Keratinocyte (primary cell): Measurements from ENCODE around the gene AMMECR1. TPM values are rescaled to one million over a fixed set of nuclear protein-coding genes. Genes with fewer than 3 reads are reported as not detected.

Experiments used
- DNase-seq: peaks from one replicate; pipeline ENCODE4 v3.0.0-alpha.2; 2011; ENCODE audit warnings: low read depth, missing footprints, low spot score
- FAIRE-seq: peaks from 2 replicates; lab custom pipeline; 2011; peaks lifted over from hg19 to GRCh38; lab: Jason Lieb, UNC
- H2AFZ ChIP-seq: 2 replicates; pipeline ENCODE4 v1.6.0; 2012; ENCODE audit warnings: low read length, control low read depth, inconsistent platforms; ENCODE audit not compliant: control insufficient read depth
- H3K27ac ChIP-seq: 2 replicates; pipeline ENCODE4 v1.5.1; 2011; ENCODE audit warnings: low read length; ENCODE audit not compliant: control insufficient read depth, insufficient read depth
- H3K27me3 ChIP-seq: 3 replicates; pipeline ENCODE4 v1.6.0; 2011; ENCODE audit warnings: low read length; ENCODE audit not compliant: control insufficient read depth, insufficient read depth; ENCODE audit errors: extremely low read depth
- H3K36me3 ChIP-seq, 2 experiments: 2 replicates in 1 of 2; 3 replicates in 1 of 2; pipeline ENCODE4 v1.5.1; 2011; ENCODE audit warnings: low read length in 2 of 2, mild to moderate bottlenecking in 1 of 2; ENCODE audit not compliant: control insufficient read depth in 2 of 2, insufficient read depth in 2 of 2; ENCODE audit errors: extremely low read depth in 1 of 2
- H3K4me1 ChIP-seq: 3 replicates; pipeline ENCODE4 v1.5.1; 2011; ENCODE audit warnings: low read length; ENCODE audit not compliant: control insufficient read depth, insufficient read depth; ENCODE audit errors: extremely low read depth
- H3K4me2 ChIP-seq: 3 replicates; pipeline ENCODE4 v1.6.0; 2011; ENCODE audit warnings: low read depth, low read length; ENCODE audit not compliant: control insufficient read depth, insufficient read depth; ENCODE audit errors: extremely low read depth
- H3K4me3 ChIP-seq, 3 experiments: fragments of 200-600 bp in 1 of 3; sonication (generic) in 1 of 3; 2 replicates in 2 of 3; 3 replicates in 1 of 3; pipeline ENCODE4 v1.5.1; 2011 to 2016; ENCODE audit warnings: low read length in 3 of 3, mild to moderate bottlenecking in 3 of 3, control low read depth in 2 of 3, inconsistent platforms in 1 of 3, low read depth in 1 of 3, mixed read lengths in 1 of 3, mixed run types in 1 of 3, moderate library complexity in 1 of 3; ENCODE audit not compliant: control insufficient read depth in 2 of 3, insufficient read depth in 2 of 3; ENCODE audit errors: extremely low read depth in 1 of 3
- H3K79me2 ChIP-seq: 2 replicates; pipeline ENCODE4 v1.6.0; 2012; ENCODE audit warnings: low read length; ENCODE audit not compliant: control insufficient read depth, insufficient read depth
- H3K9ac ChIP-seq: 3 replicates; pipeline ENCODE4 v1.6.0; 2011; ENCODE audit warnings: low read length; ENCODE audit not compliant: control insufficient read depth, insufficient read depth; ENCODE audit errors: extremely low read depth
- H3K9me1 ChIP-seq: 3 replicates; pipeline ENCODE4 v1.6.0; 2011; ENCODE audit warnings: low read length; ENCODE audit not compliant: control insufficient read depth, insufficient read depth; ENCODE audit errors: extremely low read depth
- H3K9me3 ChIP-seq: 2 replicates; pipeline ENCODE4 v1.5.1; 2012; ENCODE audit warnings: low read depth, low read length; ENCODE audit not compliant: control insufficient read depth
- H4K20me1 ChIP-seq: 3 replicates; pipeline ENCODE4 v1.6.0; 2011; ENCODE audit warnings: low read length; ENCODE audit not compliant: control insufficient read depth, insufficient read depth; ENCODE audit errors: extremely low read depth
- EZH2 ChIP-seq: IDR thresholded peaks from one replicate; pipeline ENCODE4 v1.6.1; 2012; ENCODE audit warnings: inconsistent platforms, mild to moderate bottlenecking, low read length, moderate library complexity
- dilution Hi-C: fragments of 300-500 bp; cut with MboI; formaldehyde crosslinking; loops from one replicate; pipeline ENCODE4 v1.7.0; 2020; ENCODE audit warnings: low sequenced_read_pairs; ENCODE audit not compliant: extremely low pct_ligation_motif_present
- polyA plus RNA-seq, 5 experiments: library from polyadenylated mRNA; depleted of rRNA in 3 of 5; stranded (reverse) in 3 of 5; stranded (forward) in 1 of 5; unstranded in 1 of 5; fragments of >200 nt; gene quantifications; 1 replicate in 1 of 5; 2 replicates in 3 of 5; 3 replicates in 1 of 5; pipeline versions ENCODE4 v1.2.1 to v1.2.3, GENCODE V29; 2011 to 2012; ENCODE audit warnings: missing spikeins in 2 of 5, low read depth in 1 of 5, low replicate concordance in 1 of 5
- TF ChIP-seq, protein P1 (sequence below), 3 experiments: IDR thresholded peaks in 1 of 3; conservative IDR thresholded peaks in 1 of 3; optimal IDR thresholded peaks in 1 of 3; 2 replicates in 2 of 3; 3 replicates in 1 of 3; pipeline versions ENCODE3 to v1.5.1; 2011; ENCODE audit warnings: low read length in 3 of 3, mild to moderate bottlenecking in 3 of 3, moderate library complexity in 2 of 3, control low read depth in 1 of 3, inconsistent platforms in 1 of 3; ENCODE audit not compliant: insufficient read depth in 2 of 3; ENCODE audit errors: extremely low read depth in 1 of 3

The AMMECR1 gene
- polyA plus RNA-seq, 1 donor (not counting 4 experiments of a cell fraction or from before 2014, with no cell fraction given): 15.5 TPM

DNA sequence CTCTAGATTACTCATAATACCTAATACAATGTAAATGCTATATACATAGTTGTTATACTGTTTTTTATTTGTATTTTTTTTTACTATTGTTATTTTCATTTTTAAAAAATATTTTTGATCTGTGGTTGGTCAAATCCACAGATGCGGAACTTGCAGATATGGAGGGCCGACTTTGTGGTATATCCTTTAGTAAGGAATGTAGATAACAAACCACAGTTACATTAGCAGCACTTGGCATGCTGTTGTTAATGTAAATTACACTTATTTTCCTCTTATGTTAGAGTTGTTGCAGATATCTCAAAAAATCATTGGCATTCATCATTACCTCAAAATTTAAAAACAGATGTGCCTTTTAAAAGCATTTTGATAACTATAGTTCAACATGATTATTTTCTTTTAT is 164.0 kb downstream of the AMMECR1 start:
- no peaks in the 10 kb centered on the region for H3K27me3 ChIP-seq
- no peak overlapping the region for H3K4me2 ChIP-seq
- TF ChIP-seq, protein P1, sequence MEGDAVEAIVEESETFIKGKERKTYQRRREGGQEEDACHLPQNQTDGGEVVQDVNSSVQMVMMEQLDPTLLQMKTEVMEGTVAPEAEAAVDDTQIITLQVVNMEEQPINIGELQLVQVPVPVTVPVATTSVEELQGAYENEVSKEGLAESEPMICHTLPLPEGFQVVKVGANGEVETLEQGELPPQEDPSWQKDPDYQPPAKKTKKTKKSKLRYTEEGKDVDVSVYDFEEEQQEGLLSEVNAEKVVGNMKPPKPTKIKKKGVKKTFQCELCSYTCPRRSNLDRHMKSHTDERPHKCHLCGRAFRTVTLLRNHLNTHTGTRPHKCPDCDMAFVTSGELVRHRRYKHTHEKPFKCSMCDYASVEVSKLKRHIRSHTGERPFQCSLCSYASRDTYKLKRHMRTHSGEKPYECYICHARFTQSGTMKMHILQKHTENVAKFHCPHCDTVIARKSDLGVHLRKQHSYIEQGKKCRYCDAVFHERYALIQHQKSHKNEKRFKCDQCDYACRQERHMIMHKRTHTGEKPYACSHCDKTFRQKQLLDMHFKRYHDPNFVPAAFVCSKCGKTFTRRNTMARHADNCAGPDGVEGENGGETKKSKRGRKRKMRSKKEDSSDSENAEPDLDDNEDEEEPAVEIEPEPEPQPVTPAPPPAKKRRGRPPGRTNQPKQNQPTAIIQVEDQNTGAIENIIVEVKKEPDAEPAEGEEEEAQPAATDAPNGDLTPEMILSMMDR (optimal IDR thresholded peaks at IDR 0.05 in 1 of 3, IDR thresholded peaks at IDR 0.05 in 1 of 3, conservative IDR thresholded peaks at IDR 0.05 in 1 of 3; ENCODE audit: extremely low read depth in 1 of 3, insufficient read depth in 2 of 3, low read length in 3 of 3): no peak
- TF ChIP-seq EZH2: no peak
- no peaks in the 10 kb centered on the region for H3K79me2 ChIP-seq
- H2AFZ ChIP-seq: no peak overlapping the region
- no peaks in the 10 kb centered on the region for H4K20me1 ChIP-seq
- H3K36me3 ChIP-seq: no peaks in the 10 kb centered on the region
- dilution Hi-C loops: no loop called here
- H3K4me3 ChIP-seq: no peak overlapping the region
- no peaks in the 10 kb centered on the region for H3K9me1 ChIP-seq
- no peaks in the 10 kb centered on the region for H3K9me3 ChIP-seq
- no peak for DNase-seq
- no peak for FAIRE-seq
- no peak overlapping the region for H3K9ac ChIP-seq
- no peaks in the 10 kb centered on the region for H3K4me1 ChIP-seq
- H3K27ac ChIP-seq: no peak overlapping the region

DNA sequence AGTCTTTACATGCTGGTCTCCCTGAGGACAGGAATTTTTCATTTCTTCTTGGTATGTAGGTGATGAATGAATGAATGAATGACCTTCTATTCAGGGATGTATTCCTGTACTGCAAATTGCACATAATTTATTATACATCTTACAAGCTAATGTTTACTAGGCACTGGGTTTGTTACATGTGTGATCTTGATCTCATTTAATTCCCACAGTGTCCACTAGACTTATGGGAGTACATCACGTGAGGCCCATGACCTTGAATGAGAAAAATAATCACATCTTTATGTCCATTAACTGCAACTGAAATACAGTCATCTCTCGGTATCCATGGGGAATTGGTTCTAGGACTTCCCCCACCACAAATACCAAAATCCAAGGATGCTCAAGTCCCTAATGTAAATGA is 164.6 kb downstream of the AMMECR1 start:
- Histone ChIP-seq H3K79me2 (no peaks in the 10 kb centered on the region), H3K9me1 (no peaks in the 10 kb centered on the region), H3K4me3 (no peak overlapping the region), H3K36me3 (no peaks in the 10 kb centered on the region), H3K27ac (no peak overlapping the region), H4K20me1 (no peaks in the 10 kb centered on the region), H3K4me2 (no peak overlapping the region), H3K9ac (no peak overlapping the region), H3K4me1 (no peaks in the 10 kb centered on the region), H3K27me3 (no peaks in the 10 kb centered on the region), H2AFZ (no peak overlapping the region), H3K9me3 (no peaks in the 10 kb centered on the region)
- FAIRE-seq: no peak
- dilution Hi-C loops: no loop called here
- no peak for TF ChIP-seq EZH2
- TF ChIP-seq, protein P1 (optimal IDR thresholded peaks at IDR 0.05 in 1 of 3, IDR thresholded peaks at IDR 0.05 in 1 of 3, conservative IDR thresholded peaks at IDR 0.05 in 1 of 3; ENCODE audit: extremely low read depth in 1 of 3, insufficient read depth in 2 of 3, low read length in 3 of 3): no peak
- no peak for DNase-seq
